Measurements from ENCODE around the gene EDC3. TPM values are rescaled to one million over a fixed set of nuclear protein-coding genes. Genes with fewer than 3 reads are reported as not detected.
"Not testable (repeated sequence)": the region's sequence is repeated elsewhere in the genome, so short reads cannot be mapped to it uniquely, and the experiment has no call there.

EDC3 gene
- total RNA-seq, 5 donors from 2014 or later (not counting 1 experiment from before 2014, with no cell fraction given) = 31.8 to 49.4 (median 43.2) TPM

- DNase-seq (no peak), ATAC-seq (replicated peaks in 1 of 4) (no peak)
- H3K27me3 ChIP-seq (replicated peaks in 1 of 2; ENCODE audit: control insufficient read depth in 2 of 2, extremely low read depth in 1 of 2, insufficient read depth in 2 of 2, low read length in 1 of 2) = no peaks in the 10 kb centered on the region
- Mint-ChIP-seq H3K36me3 (peaks cover 46% of the 10 kb centered on the region), H3K27me3 (no peaks in the 10 kb centered on the region), H3K9me3 (no peaks in the 10 kb centered on the region), H3K27ac (peak overlapping the region in 1 of 2 donors; percentile 48), H3K4me1 (peaks cover 13 to 24% (median 19%) of the 10 kb centered on the region in 3 donors), H3K4me3 (no peak overlapping the region)
- no peak overlapping the region for H3K4me3 ChIP-seq (ENCODE audit: control insufficient read depth in 1 of 2, extremely low read depth in 1 of 2, low read length in 1 of 2)
- peaks cover 4 to 90% of the 10 kb centered on the region in 2 donors for H3K36me3 ChIP-seq (ENCODE audit: control insufficient read depth in 2 of 2, extremely low read depth in 1 of 2, insufficient read depth in 1 of 2, low read length in 1 of 2)
- 90% methylated on average over 2 of the region's 3 CpGs for WGBS (ENCODE audit: insufficient coverage)
- POLR2A ChIA-PET = no interaction called here
- CTCF ChIA-PET = interaction anchor here (0.6 to 2.7 kb wide), 5 partner anchors 9 to 340 kb away, joined by 3 to 16 read pairs (median 5); no protein-coding TSS in a partner anchor
- H3K9me3 ChIP-seq = no peaks in the 10 kb centered on the region
- H3K4me1 ChIP-seq (ENCODE audit: control insufficient read depth in 1 of 2, extremely low read depth in 1 of 2, insufficient read depth in 2 of 2, low read length in 2 of 2) = peaks cover 0 to 31% of the 10 kb centered on the region in 2 experiments
- H3K27ac ChIP-seq (ENCODE audit: low read length) = no peak overlapping the region
These were observed 64.8 kb downstream of the EDC3 start for GRCh38 chr15:74631087-74631385.

GRCh38 chr15:74630284-74631086 is 65.3 kb downstream of the EDC3 start:
- Histone ChIP-seq H3K27me3 (replicated peaks in 1 of 2; ENCODE audit: control insufficient read depth in 2 of 2, extremely low read depth in 1 of 2, insufficient read depth in 2 of 2, low read length in 1 of 2) (no peaks in the 10 kb centered on the region), H3K4me3 (ENCODE audit: control insufficient read depth in 1 of 2, extremely low read depth in 1 of 2, low read length in 1 of 2) (no peak overlapping the region), H3K9me3 (no peaks in the 10 kb centered on the region), H3K4me1 (ENCODE audit: control insufficient read depth in 1 of 2, extremely low read depth in 1 of 2, insufficient read depth in 2 of 2, low read length in 2 of 2) (peaks cover 0 to 37% of the 10 kb centered on the region in 2 experiments), H3K36me3 (ENCODE audit: control insufficient read depth in 2 of 2, extremely low read depth in 1 of 2, insufficient read depth in 1 of 2, low read length in 1 of 2) (peaks cover 4 to 90% of the 10 kb centered on the region in 2 donors), H3K27ac (ENCODE audit: low read length) (no peak overlapping the region)
- no peaks in the 10 kb centered on the region for H3K27me3 Mint-ChIP-seq
- ATAC-seq (replicated peaks in 1 of 4) (no peak), DNase-seq (no peak)
- H3K9me3 Mint-ChIP-seq = no peaks in the 10 kb centered on the region
- 98% methylated on average over 5 of the region's 6 CpGs for WGBS (ENCODE audit: insufficient coverage)
- H3K36me3 Mint-ChIP-seq = peaks cover 48% of the 10 kb centered on the region
- POLR2A ChIA-PET = no interaction called here
- H3K27ac Mint-ChIP-seq = peak overlapping the region; percentile 6 to 57
- CTCF ChIA-PET = interaction anchor here (1.1 to 2.7 kb wide), 3 partner anchors 9 to 12 kb away, joined by 3 to 16 read pairs (median 7); no protein-coding TSS in a partner anchor
- H3K4me1 Mint-ChIP-seq = peaks cover 13 to 29% (median 24%) of the 10 kb centered on the region in 3 donors
- no peak overlapping the region for H3K4me3 Mint-ChIP-seq

- H3K27me3 Mint-ChIP-seq; H3K9me3 Mint-ChIP-seq; H3K27ac Mint-ChIP-seq; H3K27ac ChIP-seq (ENCODE audit: low read length); H3K4me3 ChIP-seq (ENCODE audit: control insufficient read depth in 1 of 2, extremely low read depth in 1 of 2, low read length in 1 of 2); H3K9me3 ChIP-seq; DNase-seq; H3K27me3 ChIP-seq (replicated peaks in 1 of 2; ENCODE audit: control insufficient read depth in 2 of 2, extremely low read depth in 1 of 2, insufficient read depth in 2 of 2, low read length in 1 of 2); H3K4me3 Mint-ChIP-seq; POLR2A ChIA-PET; ATAC-seq (replicated peaks in 1 of 4): not testable (repeated sequence)
- Mint-ChIP-seq H3K4me1 (peaks cover 13 to 31% (median 24%) of the 10 kb centered on the region in 3 donors), H3K36me3 (peaks cover 50% of the 10 kb centered on the region)
- CTCF ChIA-PET = interaction anchor here in 1 of 2 donors (1.1 kb wide), 1 partner anchor 10 kb away, joined by 3 read pairs; no protein-coding TSS in a partner anchor
- WGBS (ENCODE audit: insufficient coverage) = 98% methylated on average over 9 of the region's 10 CpGs
- H3K36me3 ChIP-seq (ENCODE audit: control insufficient read depth in 2 of 2, extremely low read depth in 1 of 2, insufficient read depth in 1 of 2, low read length in 1 of 2) = peaks cover 7 to 90% of the 10 kb centered on the region in 2 donors
- peaks cover 0 to 42% of the 10 kb centered on the region in 2 experiments for H3K4me1 ChIP-seq (ENCODE audit: control insufficient read depth in 1 of 2, extremely low read depth in 1 of 2, insufficient read depth in 2 of 2, low read length in 2 of 2)
These were observed 66.1 kb downstream of the EDC3 start for GRCh38 chr15:74629696-74630095.

GRCh38 chr15:74628949-74629348 is 66.9 kb downstream of the EDC3 start:
- no peaks in the 10 kb centered on the region for H3K9me3 ChIP-seq
- ATAC-seq (replicated peaks in 1 of 4) (no peak), DNase-seq (no peak)
- H3K4me3 ChIP-seq (ENCODE audit: control insufficient read depth in 1 of 2, extremely low read depth in 1 of 2, low read length in 1 of 2) = no peak overlapping the region
- Mint-ChIP-seq H3K4me1 (peaks cover 13 to 32% (median 24%) of the 10 kb centered on the region in 3 donors), H3K4me3 (no peak overlapping the region), H3K27ac (peak overlapping the region; percentile 64 to 86), H3K36me3 (peaks cover 55% of the 10 kb centered on the region), H3K9me3 (no peaks in the 10 kb centered on the region), H3K27me3 (no peaks in the 10 kb centered on the region)
- H3K27ac ChIP-seq (ENCODE audit: low read length) = no peak overlapping the region
- peaks cover 8 to 90% of the 10 kb centered on the region in 2 donors for H3K36me3 ChIP-seq (ENCODE audit: control insufficient read depth in 2 of 2, extremely low read depth in 1 of 2, insufficient read depth in 1 of 2, low read length in 1 of 2)
- ChIA-PET CTCF (no interaction called here), POLR2A (no interaction called here)
- H3K27me3 ChIP-seq (replicated peaks in 1 of 2; ENCODE audit: control insufficient read depth in 2 of 2, extremely low read depth in 1 of 2, insufficient read depth in 2 of 2, low read length in 1 of 2) = no peaks in the 10 kb centered on the region
- WGBS (ENCODE audit: insufficient coverage) = 92% methylated on average over 2 of the region's 5 CpGs
- H3K4me1 ChIP-seq (ENCODE audit: control insufficient read depth in 1 of 2, extremely low read depth in 1 of 2, insufficient read depth in 2 of 2, low read length in 2 of 2) = peaks cover 0 to 45% of the 10 kb centered on the region in 2 experiments

- Histone ChIP-seq H3K27me3 (replicated peaks in 1 of 2; ENCODE audit: control insufficient read depth in 2 of 2, extremely low read depth in 1 of 2, insufficient read depth in 2 of 2, low read length in 1 of 2) (no peaks in the 10 kb centered on the region), H3K27ac (ENCODE audit: low read length) (no peak overlapping the region), H3K4me3 (ENCODE audit: control insufficient read depth in 1 of 2, extremely low read depth in 1 of 2, low read length in 1 of 2) (no peak overlapping the region), H3K9me3 (no peaks in the 10 kb centered on the region), H3K36me3 (ENCODE audit: control insufficient read depth in 2 of 2, extremely low read depth in 1 of 2, insufficient read depth in 1 of 2, low read length in 1 of 2) (peaks cover 8 to 91% of the 10 kb centered on the region in 2 donors), H3K4me1 (ENCODE audit: control insufficient read depth in 1 of 2, extremely low read depth in 1 of 2, insufficient read depth in 2 of 2, low read length in 2 of 2) (peaks cover 0 to 46% of the 10 kb centered on the region in 2 experiments)
- no peaks in the 10 kb centered on the region for H3K27me3 Mint-ChIP-seq
- ChIA-PET CTCF (no interaction called here), POLR2A (no interaction called here)
- H3K36me3 Mint-ChIP-seq = peaks cover 57% of the 10 kb centered on the region
- H3K4me3 Mint-ChIP-seq = no peak overlapping the region
- 67% methylated on average over 1 of the region's 3 CpGs for WGBS (ENCODE audit: insufficient coverage)
- no peak for ATAC-seq (replicated peaks in 1 of 4)
- H3K4me1 Mint-ChIP-seq = peaks cover 13 to 32% (median 24%) of the 10 kb centered on the region in 3 donors
- no peaks in the 10 kb centered on the region for H3K9me3 Mint-ChIP-seq
- no peak for DNase-seq
- peak overlapping the region; percentile 86 for H3K27ac Mint-ChIP-seq
These were observed 67.6 kb downstream of the EDC3 start for GRCh38 chr15:74628199-74628598.

GRCh38 chr15:74627766-74628165 is 68.1 kb downstream of the EDC3 start:
- CTCF ChIA-PET = interaction anchor here in 1 of 2 donors (1.0 kb wide), 1 partner anchor 11 kb away, joined by 3 read pairs; no protein-coding TSS in a partner anchor
- peaks cover 8 to 92% of the 10 kb centered on the region in 2 donors for H3K36me3 ChIP-seq (ENCODE audit: control insufficient read depth in 2 of 2, extremely low read depth in 1 of 2, insufficient read depth in 1 of 2, low read length in 1 of 2)
- Mint-ChIP-seq H3K27me3 (no peaks in the 10 kb centered on the region), H3K27ac (peak overlapping the region; percentile 86), H3K9me3 (no peaks in the 10 kb centered on the region), H3K4me1 (peaks cover 13 to 32% (median 24%) of the 10 kb centered on the region in 3 donors), H3K4me3 (no peak overlapping the region), H3K36me3 (peaks cover 60% of the 10 kb centered on the region)
- no peaks in the 10 kb centered on the region for H3K27me3 ChIP-seq (replicated peaks in 1 of 2; ENCODE audit: control insufficient read depth in 2 of 2, extremely low read depth in 1 of 2, insufficient read depth in 2 of 2, low read length in 1 of 2)
- DNase-seq (no peak), ATAC-seq (replicated peaks in 1 of 4) (no peak)
- POLR2A ChIA-PET = interaction anchor here in 1 of 2 donors (0.5 kb wide), 1 partner anchor 171 kb away, joined by 5 read pairs; no protein-coding TSS in a partner anchor
- H3K9me3 ChIP-seq = no peaks in the 10 kb centered on the region
- H3K4me1 ChIP-seq (ENCODE audit: control insufficient read depth in 1 of 2, extremely low read depth in 1 of 2, insufficient read depth in 2 of 2, low read length in 2 of 2) = peaks cover 0 to 46% of the 10 kb centered on the region in 2 experiments
- no peak overlapping the region for H3K4me3 ChIP-seq (ENCODE audit: control insufficient read depth in 1 of 2, extremely low read depth in 1 of 2, low read length in 1 of 2)
- H3K27ac ChIP-seq (ENCODE audit: low read length) = no peak overlapping the region
- 100% methylated on average over 4 of the region's 5 CpGs for WGBS (ENCODE audit: insufficient coverage)
